Gastroesophageal sphincter (tissue), 3 donors: ENCODE data around the gene ARHGEF37.

Source experiments
- CTCF ChIP-seq, 4 experiments: fragments of 200-600 bp in 2 of 4; fragments of 450-650 bp in 2 of 4; sonication (generic) in 1 of 4; IDR thresholded peaks; one replicate each; pipeline ENCODE4 v1.5.1; 2017 to 2019; ENCODE audit warnings: antibody characterized with exemption in 4 of 4, mild to moderate bottlenecking in 2 of 4, moderate library complexity in 2 of 4
- EP300 ChIP-seq: sonication (generic); formaldehyde crosslinking; IDR thresholded peaks from one replicate; pipeline ENCODE4 v1.6.1; 2017; ENCODE audit warnings: antibody characterized with exemption, mild to moderate bottlenecking
- POLR2AphosphoS5 ChIP-seq: sonication (generic); formaldehyde crosslinking; IDR thresholded peaks from one replicate; pipeline ENCODE4 v1.6.1; 2017; ENCODE audit warnings: antibody characterized with exemption

GRCh38 chr5:149623473-149623872 lies 42.2 kb downstream of the ARHGEF37 start:
- no peak for TF ChIP-seq CTCF (IDR thresholded peaks at IDR 0.05)
- TF ChIP-seq POLR2AphosphoS5, result no peak
- TF ChIP-seq EP300, result no peak
